Umbilical cord (tissue), 2 donors: ENCODE data around the gene ROS1. TPM values are rescaled to one million over a fixed set of nuclear protein-coding genes. Genes with fewer than 3 reads are reported as not detected.
"Not testable (repeated sequence)": the region's sequence is repeated elsewhere in the genome, so short reads cannot be mapped to it uniquely, and the experiment has no call there.

Experiments
- DNase-seq: peaks from one replicate; pipeline ENCODE4 v3.0.0-alpha.2; 2015; ENCODE audit warnings: low spot score
- total RNA-seq: library from RNA; depleted of rRNA; stranded (reverse); fragments of >200 nt; gene quantifications from one replicate; pipeline ENCODE4 v1.2.3, GENCODE V29; 2014; ENCODE audit warnings: low replicate concordance; ENCODE audit not compliant: insufficient read depth

Gene ROS1
- total RNA-seq, 1 donor from 2014 or later = 12.0 TPM

GRCh38 chr6:117381749-117382148, 44.0 kb downstream of the ROS1 start:
- DNase-seq = no peak

DNA sequence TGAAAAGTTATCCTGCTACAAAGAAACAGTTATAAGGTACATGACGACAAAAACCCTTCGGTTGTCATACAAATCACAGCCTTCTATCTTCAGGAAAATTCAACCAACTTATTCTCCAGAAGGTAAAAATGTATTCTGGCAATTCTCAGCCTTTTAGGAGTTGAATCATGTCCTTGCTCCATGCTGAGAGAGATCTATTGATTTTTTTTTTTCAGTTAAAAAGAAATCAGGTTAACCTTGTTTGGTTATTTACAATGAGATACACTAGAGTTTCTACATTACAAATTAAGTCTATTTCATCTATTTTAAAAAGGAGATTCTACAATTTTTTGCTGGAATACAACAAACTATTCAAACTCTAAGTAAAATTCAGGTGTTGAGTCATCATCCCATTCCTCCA, 45.4 kb downstream of the ROS1 start:
- no peak for DNase-seq

- no peak for DNase-seq
These were observed 50.3 kb downstream of the ROS1 start for GRCh38 chr6:117375446-117375845.

DNA sequence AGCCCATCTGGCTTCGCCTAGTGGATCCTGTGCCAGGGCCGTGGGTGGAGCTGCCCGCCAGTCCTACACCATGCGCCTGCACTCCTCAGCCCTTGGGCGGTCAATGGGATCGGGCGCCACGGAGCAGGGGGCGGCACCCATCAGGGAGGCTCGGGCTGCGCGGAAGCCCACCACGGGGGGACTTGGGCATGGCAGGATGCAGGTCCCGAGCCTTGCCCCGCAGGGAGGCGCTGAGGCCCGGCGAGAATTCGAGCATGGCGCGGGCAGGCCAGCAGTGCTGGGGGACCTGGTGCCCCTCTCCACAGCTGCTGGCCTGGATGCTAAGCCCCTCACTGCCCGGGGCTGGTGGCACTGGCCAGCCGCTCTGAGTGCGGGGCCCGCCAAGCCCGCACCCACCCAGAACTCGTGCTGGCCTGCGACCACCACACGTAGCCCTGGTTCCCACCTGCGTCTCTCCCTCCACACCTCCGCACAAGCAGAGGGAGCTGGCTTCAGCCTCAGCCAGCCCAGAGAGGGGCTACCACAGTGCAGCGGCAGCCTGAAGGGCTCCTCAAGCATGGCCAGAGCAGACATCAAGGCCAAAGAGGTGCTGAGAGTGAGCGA, 52.4 kb downstream of the ROS1 start:
- no peak for DNase-seq

GRCh38 chr6:117372289-117372688, 53.5 kb downstream of the ROS1 start:
- not testable (repeated sequence) for DNase-seq

DNA sequence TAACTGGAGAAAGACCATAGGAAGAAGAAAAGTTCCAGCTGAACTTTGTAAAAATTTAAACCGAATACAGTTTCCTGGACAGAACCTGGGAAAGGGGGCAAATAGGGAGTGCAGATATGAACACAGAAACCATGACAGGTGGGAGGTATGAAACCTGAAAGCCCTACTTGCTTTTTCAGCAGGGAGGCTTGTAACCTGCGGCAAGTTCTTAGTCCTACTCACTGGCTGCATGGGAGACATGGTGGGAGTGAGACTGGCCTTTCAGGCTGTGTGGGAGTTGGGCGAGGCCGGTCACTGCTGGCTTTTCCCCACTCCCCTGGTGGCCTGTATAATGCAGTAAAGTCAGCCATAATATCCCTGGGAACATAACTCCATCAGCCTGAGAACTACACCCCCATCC, 54.2 kb downstream of the ROS1 start:
- no peak for DNase-seq

- no peak for DNase-seq
These were observed 66.2 kb downstream of the ROS1 start for GRCh38 chr6:117359581-117359980.

DNA sequence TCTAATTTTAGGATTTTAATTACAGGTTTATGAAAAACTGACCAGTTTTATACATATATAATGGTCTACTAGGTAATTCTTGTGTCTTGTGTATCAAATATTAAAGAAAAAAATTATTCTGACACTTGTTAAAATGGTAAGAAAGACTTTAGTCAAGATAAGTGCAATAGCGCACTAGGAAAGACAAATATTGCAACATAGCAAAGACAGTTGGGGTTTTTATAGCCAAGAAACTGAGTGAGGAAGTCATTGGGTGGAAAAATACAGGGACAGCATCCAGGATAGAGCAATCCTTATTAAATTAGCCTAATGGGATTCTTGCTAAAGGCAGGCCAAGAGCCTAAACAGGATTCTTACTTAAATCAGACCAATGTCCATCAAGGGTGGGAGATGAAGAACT, 71.1 kb downstream of the ROS1 start:
- DNase-seq = no peak

DNA sequence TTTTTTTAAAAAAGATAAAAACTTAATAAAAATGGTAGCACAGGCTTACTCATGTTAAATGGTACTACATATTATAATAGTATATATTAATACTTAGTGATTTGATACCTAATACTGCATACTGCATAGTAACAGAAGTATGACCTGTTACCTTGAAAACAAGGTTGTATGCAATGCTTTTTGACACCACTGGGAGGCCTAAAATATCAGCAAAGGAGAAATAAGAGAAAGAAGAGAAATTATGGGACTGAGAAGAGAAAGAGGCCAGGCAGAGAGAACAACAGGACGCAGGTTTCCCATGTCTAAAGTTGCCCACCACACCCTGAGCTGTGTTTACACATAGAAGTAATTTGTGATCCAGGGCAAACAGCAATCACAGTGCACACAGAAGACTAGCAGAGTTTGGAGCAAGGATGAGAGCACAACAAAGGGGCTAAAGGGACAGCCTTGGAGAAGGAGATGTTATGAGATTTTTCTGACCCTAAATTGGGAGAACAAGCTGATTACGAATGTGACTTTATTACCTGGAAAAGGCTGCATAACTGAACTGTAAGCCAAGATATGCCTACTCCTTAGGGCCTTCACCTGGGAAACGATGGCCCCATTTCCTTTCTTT, 73.2 kb downstream of the ROS1 start:
- no peak for DNase-seq

- DNase-seq = no peak
These were observed 74.2 kb downstream of the ROS1 start for GRCh38 chr6:117351521-117351920.

- peak; percentile 11 for DNase-seq
These were observed 79.4 kb downstream of the ROS1 start for GRCh38 chr6:117346142-117346930.

DNA sequence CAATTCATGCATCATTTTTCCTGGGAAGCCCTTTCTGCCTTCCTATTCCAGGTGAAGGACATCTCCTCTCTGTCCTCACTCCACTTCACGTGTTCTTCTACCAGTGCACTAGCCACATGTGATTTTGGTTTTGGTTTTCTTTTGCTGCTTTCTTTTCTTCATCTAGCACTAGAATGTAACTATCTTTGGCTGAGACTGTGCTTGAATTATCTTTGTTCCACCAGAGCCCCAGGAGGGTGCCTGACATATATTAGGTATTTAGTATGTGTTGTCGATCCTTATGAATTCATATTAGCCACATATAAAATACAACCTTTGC, 80.5 kb downstream of the ROS1 start:
- DNase-seq = no peak

DNA sequence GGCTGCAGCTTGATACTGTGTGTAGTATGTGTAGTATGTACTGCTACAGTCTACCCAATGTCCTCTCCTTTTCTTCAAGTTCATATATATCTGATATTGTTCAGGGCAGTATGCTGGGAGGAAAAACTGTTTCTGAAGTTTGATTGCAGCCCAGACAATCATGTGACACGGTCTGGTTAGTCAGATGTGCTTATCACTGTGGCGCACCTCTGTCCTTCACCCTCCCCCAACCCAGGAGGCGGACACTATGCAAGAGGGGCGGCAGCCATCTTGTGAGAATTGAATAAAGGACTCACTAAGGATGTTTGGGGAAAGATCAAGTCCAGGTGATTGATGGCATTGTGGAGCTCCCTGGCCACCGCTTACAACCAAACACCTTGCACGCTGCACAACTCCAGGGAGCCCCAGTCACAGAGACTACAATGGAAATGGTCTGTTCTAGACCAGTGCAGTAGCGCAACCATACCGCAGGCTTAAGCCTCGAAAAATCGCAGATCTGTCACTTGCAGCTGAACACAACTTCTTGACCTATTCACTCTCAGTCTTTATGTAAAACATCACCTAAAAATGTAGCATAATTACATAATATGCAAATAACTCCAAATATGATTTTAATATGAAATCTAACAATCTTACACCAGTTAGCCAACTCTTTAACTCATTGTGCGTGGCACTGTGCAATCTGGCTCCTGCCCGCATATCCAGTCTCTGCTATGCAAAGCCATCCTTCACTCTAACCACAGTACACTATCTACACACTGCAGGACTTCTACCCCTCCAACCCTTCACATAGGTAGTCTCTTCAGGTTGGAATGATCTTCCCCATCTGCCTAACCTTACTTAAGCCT, 81.1 kb downstream of the ROS1 start:
- no peak for DNase-seq

DNA sequence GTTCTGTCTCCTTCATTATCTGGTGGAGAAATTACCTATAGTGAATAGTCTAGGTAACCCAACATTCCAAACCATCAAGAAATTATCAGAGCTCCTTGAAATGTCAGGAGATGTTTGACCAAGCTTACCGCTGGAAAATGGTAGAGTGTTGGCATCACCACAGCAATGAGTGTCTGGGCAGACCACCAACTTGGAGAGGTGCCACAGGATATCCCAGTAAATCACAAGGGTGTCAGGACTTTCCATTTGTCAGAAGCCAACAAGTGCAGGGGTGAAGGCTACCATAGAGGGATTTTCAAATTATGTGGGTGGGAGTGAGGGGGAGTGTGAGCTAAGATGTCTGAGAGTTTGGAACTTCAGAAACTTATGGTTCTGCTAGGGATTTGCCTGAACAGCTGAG, 87.2 kb downstream of the ROS1 start:
- no peak for DNase-seq

- no peak for DNase-seq
These were observed 95.8 kb downstream of the ROS1 start for GRCh38 chr6:117329926-117330325.

DNA sequence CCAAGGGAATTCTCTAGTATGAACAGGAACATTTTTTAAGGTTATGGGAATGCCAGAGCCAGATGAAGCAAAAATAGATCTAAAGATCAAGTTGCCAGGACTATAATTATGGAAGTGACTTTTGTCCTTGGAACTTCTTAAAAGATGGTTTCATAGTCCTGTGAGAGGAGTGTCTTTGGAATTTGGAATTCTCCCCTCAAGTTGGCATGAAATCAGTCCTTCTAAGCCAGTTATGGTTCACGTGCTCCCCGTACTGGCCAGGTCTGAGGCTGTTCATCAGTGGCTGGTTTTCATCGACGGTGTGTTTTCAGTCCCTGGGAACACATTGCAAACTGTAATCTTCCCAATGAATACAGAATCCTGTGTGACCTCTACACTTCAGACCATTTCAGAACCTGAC, 97.2 kb downstream of the ROS1 start:
- no peak for DNase-seq

DNA sequence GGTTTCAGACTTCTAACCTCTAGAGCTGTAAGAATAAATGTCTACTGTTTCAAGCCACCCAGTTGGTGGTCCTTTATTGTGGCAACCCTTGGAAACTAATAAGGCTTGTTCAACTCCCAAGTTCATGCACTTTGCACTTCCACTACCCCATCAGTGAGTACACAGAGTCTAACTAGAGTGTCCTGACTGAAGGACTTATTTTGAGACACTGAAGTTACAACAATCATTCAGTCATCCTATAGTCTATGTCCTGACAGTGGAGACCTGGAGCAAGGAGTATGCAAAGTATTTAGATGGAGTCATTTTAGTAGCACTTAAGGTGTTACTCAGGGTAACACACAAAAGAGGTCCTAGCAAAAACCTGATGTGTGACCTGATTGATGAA, 97.7 kb downstream of the ROS1 start:
- no peak for DNase-seq

DNA sequence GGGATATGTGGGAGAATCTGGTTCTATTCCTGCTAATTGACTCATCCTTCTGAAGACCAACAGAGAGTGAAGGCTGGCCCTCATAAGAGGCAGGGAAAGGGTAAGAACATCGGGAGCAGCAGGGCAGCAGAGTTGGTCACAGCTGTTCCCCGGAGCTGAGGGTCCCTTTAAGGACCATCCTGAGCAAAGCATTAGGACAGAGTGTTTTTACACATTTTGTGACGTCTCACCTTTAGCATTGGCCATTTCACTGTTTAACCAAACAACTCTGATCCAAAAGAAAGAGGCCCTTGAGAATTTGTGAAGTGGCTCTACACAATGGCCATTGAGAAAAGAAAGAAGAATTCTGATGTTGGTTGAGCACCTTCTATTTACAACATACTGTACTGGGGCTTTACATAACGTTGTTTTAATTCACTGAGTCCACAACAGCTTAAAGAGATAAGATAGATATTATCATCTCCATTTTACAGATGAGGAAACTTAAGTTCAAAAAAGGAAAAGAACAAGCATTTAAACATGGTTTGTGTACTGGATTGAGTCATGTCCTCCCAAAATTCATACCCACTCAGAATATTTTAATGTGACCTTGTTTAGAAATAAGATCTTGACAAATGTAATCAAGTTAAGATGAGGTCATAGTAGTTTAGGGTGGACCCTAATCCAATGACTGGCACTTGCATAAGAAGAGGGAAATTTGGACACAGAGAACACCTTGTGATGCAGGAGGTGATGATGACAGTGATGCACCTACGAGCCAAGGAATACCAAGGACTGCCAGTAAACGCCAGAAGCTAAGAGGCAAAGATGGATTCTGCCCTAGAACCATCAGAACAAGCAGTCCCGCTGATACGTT, 98.4 kb downstream of the ROS1 start:
- DNase-seq = no peak

DNA sequence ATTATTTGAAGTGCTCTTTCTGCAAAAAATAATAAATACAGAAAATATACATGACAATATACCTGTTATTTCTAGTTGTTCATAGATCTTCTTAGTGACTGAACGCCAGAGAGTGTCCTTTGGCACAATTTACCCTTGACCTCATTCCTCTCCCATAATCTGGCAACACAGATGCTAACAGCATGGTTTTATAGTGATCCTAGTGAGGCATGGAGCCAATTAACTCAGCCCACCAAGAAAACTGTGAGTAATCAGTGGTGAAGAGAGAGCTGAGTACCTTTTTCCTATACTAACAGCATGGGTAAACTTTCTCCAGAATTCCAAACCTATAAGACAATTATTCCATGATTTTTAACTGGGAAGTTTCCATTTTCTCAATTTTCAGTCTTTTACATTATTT, 99.3 kb downstream of the ROS1 start:
- no peak for DNase-seq

DNA sequence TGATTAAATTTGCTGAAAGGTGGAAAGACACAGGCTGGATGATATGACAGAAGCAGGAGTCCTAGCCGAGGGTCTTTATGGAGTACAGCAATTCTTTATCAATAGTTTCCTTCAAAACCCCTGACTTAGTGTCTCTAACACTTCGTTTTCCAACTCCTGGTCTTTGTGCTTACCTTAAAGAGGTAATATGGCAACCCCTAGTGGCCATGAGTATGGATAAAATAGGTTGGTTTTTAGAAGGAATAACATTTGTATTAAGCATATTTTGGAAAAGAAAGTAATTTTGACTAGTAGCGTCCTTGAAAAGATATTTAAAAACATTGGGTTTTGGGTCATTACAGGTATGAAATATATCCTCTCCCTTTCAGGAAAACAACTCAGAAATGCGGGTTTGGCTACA, 108.5 kb downstream of the ROS1 start:
- peak; percentile 4 for DNase-seq

DNA sequence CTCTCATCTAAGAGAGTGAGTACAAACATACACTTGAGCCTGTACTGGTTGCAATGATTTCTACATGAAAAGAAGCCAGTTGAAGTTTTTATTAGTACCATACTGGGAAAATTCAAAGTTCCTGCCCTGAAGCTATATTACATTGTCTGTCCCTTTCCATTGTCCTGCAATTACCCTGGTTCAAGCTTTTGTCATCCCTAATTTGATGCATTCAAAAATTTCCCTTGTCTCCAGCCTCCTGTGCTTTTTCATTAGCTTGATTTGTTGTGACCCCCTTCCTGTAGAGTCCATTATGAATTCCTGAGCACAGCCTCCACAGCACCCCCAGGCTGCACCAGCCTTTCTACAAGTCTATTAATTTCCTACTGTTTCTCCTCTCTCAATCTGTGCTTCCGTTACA, 114.0 kb downstream of the ROS1 start:
- no peak for DNase-seq
